Measurements from ENCODE around the gene WNT8B. TPM values are rescaled to one million over a fixed set of nuclear protein-coding genes. Genes with fewer than 3 reads are reported as not detected.

Gene WNT8B
- total RNA-seq, 1 experiment from 2014 or later = 0.29 TPM

Other genes with a start within 250 kb of the WNT8B start
- gene CHUK, start 233.4 kb upstream of the WNT8B start, total RNA-seq (2014; rRNA removed) = 11.8 and 16.2 TPM in 2 replicates
- 30.4 and 31.4 TPM in 2 replicates for gene CWF19L1, start 195.4 kb upstream of the WNT8B start, total RNA-seq (2014; rRNA removed)
- 33.7 and 46.4 TPM in 2 replicates for gene BLOC1S2, start 176.3 kb upstream of the WNT8B start, total RNA-seq (2014; rRNA removed)
- gene PKD2L1, start 132.8 kb upstream of the WNT8B start, total RNA-seq (2014; rRNA removed) = not detected in 2 replicates
- gene SCD, start 115.8 kb upstream of the WNT8B start, total RNA-seq (2014; rRNA removed) = 116 and 121 TPM in 2 replicates
- gene SEC31B, start 56.9 kb downstream of the WNT8B start, total RNA-seq (2014; rRNA removed) = 1.5 and 1.6 TPM in 2 replicates
- gene NDUFB8, start 66.9 kb downstream of the WNT8B start, total RNA-seq (2014; rRNA removed) = 365 and 399 TPM in 2 replicates
- gene HIF1AN, start 72.9 kb downstream of the WNT8B start, total RNA-seq (2014; rRNA removed) = 4.5 TPM in 2 replicates

All from PC-3 (cell line).